C4-2B (cell line): ENCODE data around the gene RFC1.
"Not testable (repeated sequence)": the region's sequence is repeated elsewhere in the genome, so short reads cannot be mapped to it uniquely, and the experiment has no call there.

Experiments
- H3K27ac ChIP-seq: fragments of 450-650 bp; 2 replicates; pipeline ENCODE4 v1.5.1; 2017
- ZFX ChIP-seq: fragments of 450-650 bp; IDR thresholded peaks from 2 replicates; pipeline ENCODE4 v1.6.1; 2017
- TF ChIP-seq, protein P1 (sequence below): fragments of 450-650 bp; conservative IDR thresholded peaks from 2 replicates; pipeline ENCODE4 v1.5.1; 2017; ENCODE audit warnings: mild to moderate bottlenecking

Gene RFC1

DNA sequence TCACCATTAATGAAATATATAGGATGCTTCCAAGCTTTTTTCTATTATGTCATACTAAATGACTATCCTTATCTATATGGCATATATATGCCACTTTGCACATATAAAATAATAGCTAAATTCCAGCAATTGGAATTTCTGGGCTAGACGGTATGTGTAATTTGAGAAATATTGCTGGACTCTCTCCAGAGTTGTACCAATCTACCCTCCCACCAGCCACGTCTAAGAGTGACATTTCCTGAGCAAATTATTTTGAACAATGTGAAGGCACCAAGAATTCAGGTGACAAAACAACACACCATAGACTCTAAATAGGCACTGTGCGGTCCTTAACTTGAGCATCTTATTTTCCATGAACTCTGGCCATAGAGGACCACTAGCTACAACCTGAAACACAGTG lies 62.3 kb downstream of the RFC1 start:
- no peak for TF ChIP-seq ZFX
- TF ChIP-seq, protein P1, sequence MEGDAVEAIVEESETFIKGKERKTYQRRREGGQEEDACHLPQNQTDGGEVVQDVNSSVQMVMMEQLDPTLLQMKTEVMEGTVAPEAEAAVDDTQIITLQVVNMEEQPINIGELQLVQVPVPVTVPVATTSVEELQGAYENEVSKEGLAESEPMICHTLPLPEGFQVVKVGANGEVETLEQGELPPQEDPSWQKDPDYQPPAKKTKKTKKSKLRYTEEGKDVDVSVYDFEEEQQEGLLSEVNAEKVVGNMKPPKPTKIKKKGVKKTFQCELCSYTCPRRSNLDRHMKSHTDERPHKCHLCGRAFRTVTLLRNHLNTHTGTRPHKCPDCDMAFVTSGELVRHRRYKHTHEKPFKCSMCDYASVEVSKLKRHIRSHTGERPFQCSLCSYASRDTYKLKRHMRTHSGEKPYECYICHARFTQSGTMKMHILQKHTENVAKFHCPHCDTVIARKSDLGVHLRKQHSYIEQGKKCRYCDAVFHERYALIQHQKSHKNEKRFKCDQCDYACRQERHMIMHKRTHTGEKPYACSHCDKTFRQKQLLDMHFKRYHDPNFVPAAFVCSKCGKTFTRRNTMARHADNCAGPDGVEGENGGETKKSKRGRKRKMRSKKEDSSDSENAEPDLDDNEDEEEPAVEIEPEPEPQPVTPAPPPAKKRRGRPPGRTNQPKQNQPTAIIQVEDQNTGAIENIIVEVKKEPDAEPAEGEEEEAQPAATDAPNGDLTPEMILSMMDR = no peak
- no peak overlapping the region for H3K27ac ChIP-seq

DNA sequence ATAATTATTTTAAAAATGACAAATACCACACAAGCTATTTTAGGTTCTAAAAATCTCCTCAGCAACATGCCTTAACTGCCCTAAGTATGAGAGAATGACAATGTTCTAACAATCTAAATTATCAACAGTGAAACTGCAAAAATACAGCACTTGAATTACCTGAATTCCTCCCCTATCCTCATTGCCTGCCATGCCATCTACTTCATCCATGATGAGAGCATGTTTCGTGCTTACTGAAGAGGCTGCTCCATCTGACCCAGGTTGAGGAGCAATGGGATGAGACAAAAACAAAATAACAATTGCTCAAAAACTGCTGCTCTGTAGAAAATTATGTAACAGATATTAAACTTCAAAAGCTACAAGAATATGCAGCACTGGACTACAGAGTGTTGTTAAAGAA lies 63.3 kb downstream of the RFC1 start:
- no peak for TF ChIP-seq ZFX
- TF ChIP-seq, protein P1 = no peak

DNA sequence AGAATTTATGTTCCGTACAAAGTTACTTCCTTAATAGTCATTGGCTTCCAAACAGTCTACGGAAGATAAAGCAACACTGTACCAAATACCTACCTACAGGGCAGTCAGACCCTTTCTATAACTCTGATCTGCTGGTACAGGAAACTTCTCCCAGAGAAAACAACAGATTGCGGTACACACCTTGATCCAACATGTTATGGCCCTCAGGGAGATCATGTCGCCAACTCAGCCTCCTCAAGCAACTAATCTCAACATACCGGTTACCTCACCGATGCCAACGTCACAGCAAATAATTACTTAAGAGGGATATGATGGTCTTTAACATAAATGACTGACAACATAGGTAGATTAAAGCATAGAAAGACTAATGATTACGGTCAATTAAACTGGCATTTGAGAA lies 70.4 kb downstream of the RFC1 start:
- H3K27ac ChIP-seq = no peak overlapping the region
- TF ChIP-seq ZFX = no peak
- TF ChIP-seq, protein P1 = no peak

More for the DNA sequence above, 63.3 kb downstream of the RFC1 start:
- no peak overlapping the region for H3K27ac ChIP-seq

DNA sequence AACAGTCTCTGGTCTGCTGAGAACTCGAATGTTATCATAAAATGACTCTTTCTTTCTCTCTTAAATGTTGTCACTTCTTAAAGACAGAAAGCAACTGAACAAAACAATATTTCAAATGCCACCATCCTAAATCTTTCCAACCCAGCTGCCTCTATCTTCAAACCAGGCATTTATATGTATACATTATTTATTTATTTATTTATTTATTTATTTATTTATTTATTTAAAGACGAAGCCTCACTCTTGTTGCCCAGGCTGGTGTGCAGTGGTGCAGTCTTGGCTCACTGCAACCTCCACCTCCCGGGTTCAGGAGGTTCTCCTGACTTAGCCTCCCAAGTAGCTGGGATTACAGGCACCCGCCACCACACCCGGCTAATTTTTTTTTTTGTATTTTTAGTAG lies 73.7 kb downstream of the RFC1 start:
- not testable (repeated sequence) for H3K27ac ChIP-seq

DNA sequence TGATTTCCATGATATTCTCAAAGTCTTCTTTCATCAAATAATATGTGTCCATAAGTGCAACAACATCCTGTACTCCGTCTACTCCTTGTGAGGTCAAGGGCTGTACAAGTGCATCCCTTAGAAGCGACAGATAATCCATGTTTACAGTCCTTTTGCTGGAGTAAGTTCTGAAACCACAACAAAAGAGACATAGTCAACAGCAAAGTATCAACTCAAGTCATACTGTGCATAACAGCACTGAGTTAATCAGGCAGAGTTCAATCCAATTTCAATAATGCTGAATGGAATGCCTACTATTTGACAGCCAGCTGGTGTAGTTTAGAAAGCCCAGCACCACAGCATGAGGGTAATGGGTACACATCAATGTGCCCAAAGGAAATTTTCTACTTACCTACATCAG lies 74.5 kb downstream of the RFC1 start:
- TF ChIP-seq, protein P1 = no peak
- no peak for TF ChIP-seq ZFX
- no peak overlapping the region for H3K27ac ChIP-seq

DNA sequence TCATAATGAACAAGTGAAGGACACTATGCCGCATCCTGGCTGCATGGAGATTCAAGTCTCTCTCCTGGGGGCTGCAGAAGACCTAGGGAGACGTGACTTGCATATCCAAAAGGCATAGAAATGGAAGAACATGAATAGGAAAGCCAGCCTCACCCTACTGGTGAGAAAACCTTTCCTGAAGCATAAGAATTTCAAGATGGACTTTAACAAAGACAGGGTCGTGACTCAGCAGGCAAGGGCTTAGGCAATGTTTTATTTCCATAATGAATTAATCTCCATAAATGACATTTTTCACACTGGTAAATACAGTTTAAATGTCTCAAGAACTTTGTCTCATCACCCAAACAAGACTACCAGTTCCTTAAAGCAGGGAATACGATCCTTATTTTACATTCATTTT lies 78.9 kb downstream of the RFC1 start:
- H3K27ac ChIP-seq = no peak overlapping the region
- TF ChIP-seq, protein P1 = no peak
- TF ChIP-seq ZFX = no peak

DNA sequence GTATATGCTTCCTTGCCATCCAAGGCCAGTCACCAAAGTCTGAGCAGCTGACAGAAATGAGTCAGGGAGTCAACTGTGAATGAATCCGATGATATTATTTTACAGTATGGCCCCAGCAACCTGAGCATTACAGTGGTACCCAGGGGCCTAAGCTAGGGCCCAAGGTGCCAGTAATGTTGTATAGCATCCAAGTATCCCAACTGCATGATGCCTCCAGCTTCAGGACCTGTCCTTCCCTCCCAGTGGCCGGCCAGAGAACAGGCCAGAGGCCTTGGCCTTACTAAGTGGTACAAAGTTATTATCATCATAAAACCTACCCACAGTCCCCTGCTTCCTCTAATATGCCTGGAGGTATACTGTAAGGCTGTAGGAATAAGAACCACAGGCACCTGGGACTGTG lies 79.9 kb downstream of the RFC1 start:
- H3K27ac ChIP-seq = no peak overlapping the region
- TF ChIP-seq, protein P1 = no peak
- TF ChIP-seq ZFX = no peak

DNA sequence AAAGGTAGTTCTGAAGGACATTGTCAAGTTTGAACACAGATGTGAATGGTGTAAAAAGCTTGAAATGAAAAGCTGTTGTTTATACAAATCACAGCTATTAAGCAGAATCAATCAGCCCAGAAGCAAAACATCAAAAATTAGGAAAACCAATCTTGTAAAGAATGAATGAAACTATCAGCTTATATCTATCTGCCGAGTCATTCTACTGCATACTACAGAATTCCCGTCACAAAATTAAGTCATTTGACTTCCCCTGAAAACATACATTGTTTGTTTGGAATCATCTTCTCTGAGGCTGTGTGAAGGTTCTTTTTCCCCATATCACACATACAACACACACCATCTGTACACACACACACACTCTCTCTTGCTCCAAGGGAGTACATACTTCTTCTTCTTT lies 80.3 kb downstream of the RFC1 start:
- H3K27ac ChIP-seq = no peak overlapping the region
- TF ChIP-seq ZFX = no peak
- TF ChIP-seq, protein P1 = no peak
